ENCODE results near the gene USH1C.

DNA sequence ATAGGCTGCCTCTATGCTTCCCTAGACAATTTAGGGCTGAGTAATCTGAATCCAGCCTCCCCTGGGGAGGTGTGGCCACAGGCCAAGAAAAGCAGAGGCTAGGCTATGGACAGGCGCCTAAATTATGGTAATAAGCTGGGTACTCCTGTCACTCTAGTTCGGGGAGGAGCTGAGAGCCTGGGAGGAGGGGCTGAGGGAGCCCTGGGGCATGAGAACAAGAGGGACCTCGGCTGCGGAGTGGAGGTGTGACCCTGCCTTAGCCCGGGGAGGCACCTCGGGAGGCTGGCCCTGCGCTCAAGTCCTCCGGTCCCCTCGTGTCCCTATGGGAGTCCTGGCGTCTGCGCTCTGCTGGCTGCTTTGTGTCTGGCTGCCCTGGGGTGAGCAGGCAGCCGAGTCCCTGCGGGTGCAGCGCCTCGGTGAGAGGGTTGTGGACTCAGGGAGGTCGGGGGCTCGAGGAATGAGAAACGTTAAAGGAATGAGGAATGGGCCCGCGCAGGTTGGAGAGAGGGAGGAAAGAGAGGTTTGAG is 2.9 kb upstream of the USH1C start, which contains the start of gene OTOG:
- no peak for TF ChIP-seq EP300 (IDR thresholded peaks at IDR 0.05; ENCODE audit: low read depth in 2 of 2, low read length in 2 of 2)
- no peak for TF ChIP-seq EP300 (CRISPR knock-in tag; IDR thresholded peaks at IDR 0.05; ENCODE audit: borderline replicate concordance)
- no peak for TF ChIP-seq EEA1 (CRISPR knock-in tag; IDR thresholded peaks at IDR 0.05; ENCODE audit: borderline replicate concordance)
- TF ChIP-seq, protein P1, sequence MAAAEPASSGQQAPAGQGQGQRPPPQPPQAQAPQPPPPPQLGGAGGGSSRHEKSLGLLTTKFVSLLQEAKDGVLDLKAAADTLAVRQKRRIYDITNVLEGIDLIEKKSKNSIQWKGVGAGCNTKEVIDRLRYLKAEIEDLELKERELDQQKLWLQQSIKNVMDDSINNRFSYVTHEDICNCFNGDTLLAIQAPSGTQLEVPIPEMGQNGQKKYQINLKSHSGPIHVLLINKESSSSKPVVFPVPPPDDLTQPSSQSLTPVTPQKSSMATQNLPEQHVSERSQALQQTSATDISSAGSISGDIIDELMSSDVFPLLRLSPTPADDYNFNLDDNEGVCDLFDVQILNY (CRISPR knock-in tag; conservative IDR thresholded peaks at IDR 0.05) = no peak
- TF ChIP-seq ZNF24 (IDR thresholded peaks at IDR 0.05) = no peak
